Renal cortex interstitium (tissue), 11 donors: Measurements from ENCODE around the gene RAP1GAP. TPM values are rescaled to one million over a fixed set of nuclear protein-coding genes. Genes with fewer than 3 reads are reported as not detected.
"Not testable (repeated sequence)": the region's sequence is repeated elsewhere in the genome, so short reads cannot be mapped to it uniquely, and the experiment has no call there.

Experiments
- DNase-seq, 11 donors: peaks; one replicate each; pipeline ENCODE4 v3.0.0-alpha.2; 2013; ENCODE audit warnings: low read depth in 9 of 11, low spot score in 4 of 11; ENCODE audit errors: extremely low read depth in 1 of 11
- polyA plus RNA-seq, 3 donors: library from polyadenylated mRNA; unstranded; fragments of 120-200 nt; gene quantifications; one replicate each; pipeline ENCODE4 v1.2.1, GENCODE V29; 2013; ENCODE audit not compliant: insufficient read length in 3 of 3

Gene RAP1GAP
- polyA plus RNA-seq, 3 donors: 16.6 to 24.4 (median 19.2) TPM

- no peak for DNase-seq
Observed at GRCh38 chr1:21634806-21635535, 34.2 kb downstream of the RAP1GAP start.

GRCh38 chr1:21633992-21634805 lies 35.0 kb downstream of the RAP1GAP start:
- no peak for DNase-seq

GRCh38 chr1:21633141-21633755 lies 35.9 kb downstream of the RAP1GAP start:
- no peak for DNase-seq

GRCh38 chr1:21631944-21632887 lies 36.9 kb downstream of the RAP1GAP start:
- no peak for DNase-seq

GRCh38 chr1:21631590-21631943 lies 37.6 kb downstream of the RAP1GAP start:
- not testable (repeated sequence) for DNase-seq

GRCh38 chr1:21630571-21631343 lies 38.4 kb downstream of the RAP1GAP start:
- DNase-seq: no peak

- DNase-seq: no peak
Observed at GRCh38 chr1:21629971-21630370, 39.2 kb downstream of the RAP1GAP start.

- DNase-seq: no peak
Observed at GRCh38 chr1:21628798-21629393, 40.3 kb downstream of the RAP1GAP start.

- no peak for DNase-seq
Observed at GRCh38 chr1:21626921-21627339, 42.2 kb downstream of the RAP1GAP start.

GRCh38 chr1:21625390-21626190 lies 43.6 kb downstream of the RAP1GAP start:
- DNase-seq: no peak

- no peak for DNase-seq
Observed at GRCh38 chr1:21624571-21625389, 44.4 kb downstream of the RAP1GAP start.

GRCh38 chr1:21623410-21623961 lies 45.7 kb downstream of the RAP1GAP start:
- peak in 1 of 11 donors; percentile 69 for DNase-seq

GRCh38 chr1:21622466-21623315 lies 46.5 kb downstream of the RAP1GAP start:
- no peak for DNase-seq

- DNase-seq: no peak
Observed at GRCh38 chr1:21621761-21622436, 47.3 kb downstream of the RAP1GAP start.

GRCh38 chr1:21621051-21621450 lies 48.1 kb downstream of the RAP1GAP start:
- no peak for DNase-seq
